NCI-H2171 (cell line): ENCODE data around the gene MTMR4.
"Not testable (repeated sequence)": the region's sequence is repeated elsewhere in the genome, so short reads cannot be mapped to it uniquely, and the experiment has no call there.

Experiments
- DNase-seq: peaks from one replicate; lab custom pipeline; 2025; lab: John Stamatoyannopoulos, UW

The MTMR4 gene

DNA sequence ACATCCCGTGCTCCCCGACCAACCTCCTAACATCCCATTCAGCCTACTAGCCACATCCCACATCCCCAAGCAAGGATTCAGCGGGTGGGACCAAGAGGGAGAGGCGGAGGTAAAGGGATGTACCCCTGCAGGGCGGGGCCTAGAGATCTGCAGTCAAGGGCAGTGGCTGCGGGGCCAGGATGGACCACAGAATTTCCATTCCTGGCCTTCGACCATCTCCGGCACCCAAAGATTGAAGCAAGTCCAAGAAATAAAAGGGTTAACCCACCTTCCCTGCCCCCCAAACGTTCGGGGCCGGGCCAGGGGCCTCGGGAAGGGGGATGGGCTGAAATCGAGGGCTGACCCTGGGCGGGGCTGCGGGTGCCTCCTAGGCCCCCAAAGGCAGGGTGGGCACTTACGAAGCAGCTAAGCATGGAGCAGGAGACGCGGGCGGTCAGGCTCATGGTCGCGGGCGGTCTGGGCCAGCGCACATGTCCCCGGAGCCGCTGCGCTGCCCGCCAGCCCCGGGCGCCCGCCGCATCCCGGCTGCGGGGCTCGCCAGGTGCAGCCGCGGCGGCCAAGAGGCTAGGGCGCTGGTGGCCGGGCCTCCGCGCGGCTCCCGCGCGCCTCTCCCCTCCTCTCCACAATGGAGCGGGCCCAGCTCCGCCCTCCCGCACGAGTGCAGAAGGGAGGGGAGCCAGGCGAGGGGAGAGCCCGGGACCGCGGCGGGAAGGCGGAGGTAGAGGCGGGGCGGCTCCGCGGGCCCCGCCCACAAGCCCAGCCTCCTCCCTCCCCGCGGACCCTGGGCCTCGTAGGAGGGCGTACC, at the start of gene MTMR4:
Gene MTMR4, minus strand, starts transcription at position 674 of the 805 bp plus-strand sequence. Its CDS starts 231 bp downstream, at position 443.
- peak; percentile 92 for DNase-seq

DNA sequence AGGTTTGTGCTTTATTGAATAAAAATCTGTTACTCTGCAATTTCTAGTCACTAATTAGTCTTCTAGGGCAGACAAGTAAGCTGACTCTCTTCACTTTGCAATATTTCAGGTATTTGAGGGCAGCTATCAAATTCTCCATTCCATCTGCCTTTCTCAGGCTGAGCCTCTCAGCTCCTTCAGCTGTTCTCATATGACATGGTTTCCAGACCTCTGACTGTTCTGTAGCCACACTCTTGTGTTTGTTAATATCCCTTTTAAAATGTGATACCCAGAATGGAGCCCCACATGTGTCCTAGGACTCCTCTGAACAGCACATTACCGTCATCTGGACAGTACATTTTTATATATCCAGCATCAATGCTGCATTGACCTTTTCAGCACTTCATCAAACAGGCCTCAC, 46.1 kb upstream of the MTMR4 start:
- peak; percentile 74 for DNase-seq

DNA sequence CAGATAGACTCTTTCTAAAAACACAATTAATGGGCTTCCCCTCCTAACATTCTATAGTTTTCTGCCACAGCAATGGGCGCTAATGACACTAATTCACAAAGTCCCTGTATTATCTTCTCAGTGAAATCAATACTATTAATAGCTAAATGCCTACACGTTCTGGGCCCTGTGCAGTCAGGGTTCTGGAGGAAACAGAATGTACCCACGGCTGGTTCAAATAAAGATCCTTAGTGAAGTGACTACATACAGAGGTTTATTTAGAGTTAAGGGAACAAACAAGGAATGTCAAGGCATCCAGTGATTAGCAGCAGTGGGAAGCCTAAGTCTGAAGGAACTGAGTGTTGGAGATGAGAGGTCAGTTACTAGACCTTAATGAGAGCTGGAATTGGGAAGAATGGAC, 43.5 kb upstream of the MTMR4 start:
- DNase-seq: no peak

DNA sequence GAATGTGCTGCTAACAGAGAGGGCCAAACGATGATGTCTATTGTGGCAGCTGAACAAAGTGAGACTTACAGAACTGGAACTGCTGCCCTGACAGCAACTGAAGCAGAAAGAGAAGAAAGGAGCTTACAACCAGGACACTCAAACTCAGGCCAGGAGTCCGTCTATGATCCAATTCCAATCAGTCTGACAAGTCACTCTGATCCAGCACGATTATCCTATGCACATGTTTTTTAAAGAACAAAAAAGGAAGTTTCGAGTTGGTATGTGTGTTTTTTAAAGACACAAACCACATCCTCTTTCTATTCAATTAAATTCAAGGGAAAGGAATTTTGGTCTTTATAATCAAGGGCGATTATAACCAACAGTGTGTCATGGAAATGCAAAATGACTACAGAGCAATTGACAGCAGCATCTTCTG, 42.4 kb upstream of the MTMR4 start:
- DNase-seq: no peak

DNA sequence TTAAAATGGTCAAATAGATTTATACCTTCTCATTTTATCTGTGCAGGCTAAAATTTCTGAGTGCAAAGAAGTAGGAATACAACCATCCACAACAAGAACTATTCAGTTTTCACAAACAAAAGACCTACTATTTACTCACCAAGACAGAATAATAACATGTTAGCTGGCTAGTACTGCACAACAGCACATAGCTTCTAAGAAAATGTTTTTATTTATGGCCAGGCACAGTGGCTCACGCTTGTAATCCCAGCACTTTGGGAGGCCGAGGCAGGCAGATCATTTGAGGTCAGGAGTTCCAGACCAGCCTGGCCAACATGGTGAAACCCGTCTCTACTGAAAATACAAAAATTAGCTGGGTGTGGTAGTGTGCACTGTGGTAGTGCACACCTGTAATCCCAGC, 40.7 kb upstream of the MTMR4 start:
- DNase-seq: not testable (repeated sequence)

DNA sequence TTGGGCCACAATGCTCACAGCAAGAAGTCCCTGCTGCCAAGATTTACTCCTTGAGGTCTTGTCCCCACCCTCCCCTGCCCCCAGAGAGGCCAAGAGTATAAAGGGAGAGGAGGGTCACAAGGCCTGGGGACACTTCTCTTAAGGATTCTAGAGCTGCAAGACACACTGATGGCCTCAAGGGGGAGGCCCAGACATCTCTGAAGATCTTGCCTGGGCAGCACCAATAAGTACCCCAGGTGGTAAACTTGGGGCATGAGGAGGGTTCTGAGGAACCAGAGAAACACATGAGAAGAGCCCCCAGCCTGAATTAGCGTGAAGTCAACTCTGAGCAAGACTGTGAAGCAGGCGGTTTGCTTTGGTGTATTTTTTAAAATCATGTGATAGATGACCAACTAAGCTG, 26.8 kb upstream of the MTMR4 start:
- DNase-seq: no peak

DNA sequence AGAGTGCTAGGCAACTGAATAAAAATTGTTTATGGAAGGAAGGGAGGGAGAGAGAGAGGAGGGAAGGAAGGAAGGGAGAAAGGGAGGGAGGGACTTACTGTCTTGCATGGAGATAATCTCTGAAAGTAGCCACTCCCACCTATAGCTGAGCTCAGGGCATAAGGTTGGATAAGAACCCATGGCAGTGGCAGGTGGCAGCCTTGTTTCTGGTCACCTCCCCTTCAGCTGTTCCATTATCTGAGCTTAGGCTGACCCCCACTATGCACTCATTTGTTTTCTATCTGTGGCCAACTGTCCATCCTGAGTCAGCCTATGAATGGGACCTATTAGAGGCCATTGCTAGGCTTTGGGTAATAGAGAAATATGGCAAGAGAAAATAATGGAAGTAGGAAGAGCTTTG, 25.3 kb upstream of the MTMR4 start:
- DNase-seq: no peak

DNA sequence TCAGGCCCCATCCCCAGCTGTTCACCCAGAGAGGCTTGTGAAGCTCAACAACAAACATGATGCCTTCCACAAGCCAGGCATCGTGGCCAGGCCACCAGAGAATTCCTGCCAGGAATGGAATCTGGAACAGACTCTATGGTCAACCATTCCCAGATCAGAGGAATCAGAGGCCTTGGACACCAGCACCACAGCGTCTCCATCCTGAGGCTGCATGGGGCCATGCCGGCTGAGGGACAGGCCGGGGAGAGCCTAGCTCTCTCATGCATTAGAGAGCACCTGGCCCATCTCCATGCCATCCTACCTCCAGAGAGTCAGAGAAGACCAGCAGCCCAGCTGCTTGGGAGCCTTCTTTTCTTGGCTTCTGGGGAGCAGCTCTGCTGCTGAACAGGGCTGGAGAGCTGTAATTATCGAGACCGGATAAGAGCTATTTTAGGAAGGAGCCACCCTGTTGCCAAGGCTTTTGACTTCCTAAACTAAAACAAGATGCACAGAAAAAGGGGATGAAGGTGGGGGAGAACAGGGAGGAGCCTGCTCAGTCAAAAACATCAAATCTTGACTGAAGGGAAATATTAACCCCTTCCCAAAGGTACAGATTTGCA, 24.5 kb upstream of the MTMR4 start:
- DNase-seq: no peak

DNA sequence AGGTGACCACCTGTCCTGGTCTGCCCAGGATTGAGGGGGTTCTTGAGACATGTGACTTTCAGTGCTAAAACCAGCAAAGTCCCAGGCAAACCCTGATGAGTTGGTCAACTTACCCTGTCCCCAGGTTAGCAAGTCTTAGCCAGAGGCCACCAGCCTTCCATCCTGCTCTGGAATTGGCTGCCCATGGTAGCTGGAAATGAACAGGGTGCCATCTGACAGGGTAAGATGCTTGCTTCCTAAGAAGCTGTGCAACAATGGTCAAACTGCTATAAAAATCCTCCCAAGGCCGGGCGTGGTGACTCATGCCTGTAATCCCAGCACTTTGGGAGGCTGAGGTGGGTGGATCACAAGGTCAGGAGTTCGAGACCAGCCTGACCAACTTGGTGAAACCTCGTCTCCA, 22.8 kb upstream of the MTMR4 start:
- no peak for DNase-seq

DNA sequence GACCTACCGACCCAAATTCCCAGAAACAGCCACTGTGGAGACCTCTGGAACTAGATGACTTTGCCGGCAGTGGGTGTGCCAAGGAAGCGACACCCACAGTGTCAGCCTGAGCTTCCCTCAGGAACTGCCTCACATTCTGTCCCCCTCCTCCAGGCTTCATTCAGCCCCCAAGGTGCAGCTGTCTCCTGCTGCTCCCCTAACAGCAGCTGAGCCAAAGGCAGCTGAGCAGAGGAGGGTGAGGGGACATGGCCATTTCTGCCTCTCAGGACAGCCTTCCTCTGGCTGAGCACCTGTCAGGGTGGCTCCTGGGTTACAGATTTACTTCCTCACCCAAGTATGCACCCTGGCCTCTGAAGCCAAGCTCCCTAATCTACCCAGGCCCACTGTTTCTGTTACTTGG, 22.1 kb upstream of the MTMR4 start:
- DNase-seq: no peak

DNA sequence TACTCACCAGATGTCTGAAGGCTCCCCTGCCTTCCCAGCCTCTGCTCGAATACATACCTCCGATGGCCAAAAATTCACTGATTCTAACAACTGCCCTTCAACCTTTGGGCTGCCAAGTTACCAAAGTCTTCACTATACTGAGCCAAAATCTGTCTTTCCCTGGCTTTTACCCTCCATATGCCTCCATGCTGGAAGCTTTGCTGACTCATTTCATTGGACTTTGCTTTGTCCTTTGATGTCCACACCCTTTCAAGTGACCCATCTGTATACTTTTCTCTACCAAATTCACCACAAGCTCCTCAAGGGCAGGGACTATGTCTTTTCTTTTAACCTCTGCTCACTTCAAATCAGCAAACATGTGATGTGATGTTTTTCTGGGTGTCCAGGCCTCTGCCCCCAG, 21.0 kb upstream of the MTMR4 start:
- no peak for DNase-seq

DNA sequence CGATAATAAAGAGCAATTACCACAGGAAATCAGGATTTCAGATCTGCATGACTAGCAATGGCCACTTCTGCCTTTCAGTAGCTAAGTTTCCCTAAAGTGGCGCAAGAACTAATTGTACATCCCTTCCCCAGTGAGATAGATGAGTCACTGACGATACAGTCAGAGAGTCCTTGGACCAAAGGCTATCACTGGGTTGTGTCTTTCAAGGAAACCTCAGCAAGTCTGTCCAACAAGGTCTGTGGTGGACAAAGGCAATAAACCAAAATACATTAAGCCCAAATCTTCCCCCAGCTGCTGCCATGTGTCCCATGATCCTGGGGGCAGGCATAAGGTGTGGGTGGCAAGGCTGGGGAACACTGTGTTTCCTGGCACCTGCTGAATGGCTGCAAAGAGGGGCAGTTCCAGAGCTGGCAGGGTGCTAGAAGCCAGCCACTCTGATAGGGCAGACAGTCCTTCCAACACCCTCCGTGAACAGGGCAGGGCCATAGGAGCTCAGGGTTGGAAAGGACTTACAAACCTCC, 20.5 kb upstream of the MTMR4 start:
- DNase-seq: no peak

DNA sequence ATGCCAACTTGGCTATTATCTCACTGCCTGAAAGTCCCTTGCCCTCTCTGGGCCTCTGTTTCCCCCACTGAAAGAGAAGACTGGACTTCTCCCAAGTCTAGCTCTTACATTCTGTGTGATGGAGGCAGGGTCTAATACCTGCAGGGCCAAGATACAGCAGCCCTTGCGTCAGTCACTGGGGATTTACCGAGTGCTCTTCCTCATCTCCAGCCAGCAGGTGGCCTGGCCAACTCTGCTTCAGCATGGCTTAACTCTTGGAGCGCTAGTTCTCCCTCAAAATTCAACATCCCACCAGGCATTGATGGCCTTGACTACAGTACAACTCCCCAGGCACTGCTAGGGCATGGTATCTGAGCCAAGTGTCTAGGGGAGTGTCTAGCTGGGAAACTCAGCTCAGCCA, 19.9 kb upstream of the MTMR4 start:
- DNase-seq: no peak

DNA sequence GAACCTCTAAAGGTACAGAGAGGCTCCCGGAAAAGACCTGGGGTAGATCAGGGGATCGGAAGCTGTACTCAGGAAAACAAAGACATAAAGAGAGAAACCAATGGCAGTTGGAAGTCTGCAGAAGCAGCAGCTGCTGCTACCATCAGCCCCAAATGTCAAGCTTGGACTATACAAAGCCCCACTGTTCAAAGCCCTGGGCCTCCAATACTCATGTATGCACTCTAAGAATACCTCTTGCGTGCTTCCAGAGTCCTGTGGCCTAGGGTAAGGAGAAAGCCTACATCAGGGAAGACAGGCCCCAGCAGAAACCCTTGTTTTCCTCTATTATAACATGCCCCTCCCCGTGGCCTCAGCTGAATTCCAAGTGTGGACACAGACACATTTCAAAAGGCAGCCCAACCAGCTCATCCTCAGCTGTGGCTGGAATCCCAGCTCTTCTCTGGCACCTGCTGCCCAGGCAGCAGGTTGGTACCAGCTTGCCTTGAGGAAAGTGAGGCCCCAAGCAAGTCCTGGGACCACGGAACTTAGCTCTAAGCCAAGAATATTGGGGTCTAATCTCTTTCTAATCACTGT, 19.3 kb upstream of the MTMR4 start:
- no peak for DNase-seq

DNA sequence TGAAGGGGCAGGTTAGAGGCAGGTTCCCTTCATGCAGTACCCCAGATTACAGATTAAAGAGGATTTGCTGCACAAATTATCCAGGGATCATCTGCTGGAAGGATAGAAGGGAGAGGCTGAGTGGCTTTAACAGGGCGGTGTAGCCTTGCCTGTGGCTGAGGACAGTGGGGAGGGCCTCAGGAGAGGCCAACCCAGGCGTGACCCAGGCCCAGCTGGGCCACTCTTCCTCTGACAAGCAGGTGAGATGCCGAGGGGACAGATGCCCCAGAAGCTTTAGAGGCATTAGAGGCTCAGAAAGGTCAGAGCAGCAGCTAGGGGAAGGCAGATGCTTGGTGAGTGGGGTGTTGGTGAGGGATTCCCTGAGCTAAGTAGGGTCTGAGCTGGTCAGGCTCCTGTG, 18.1 kb upstream of the MTMR4 start:
- no peak for DNase-seq

DNA sequence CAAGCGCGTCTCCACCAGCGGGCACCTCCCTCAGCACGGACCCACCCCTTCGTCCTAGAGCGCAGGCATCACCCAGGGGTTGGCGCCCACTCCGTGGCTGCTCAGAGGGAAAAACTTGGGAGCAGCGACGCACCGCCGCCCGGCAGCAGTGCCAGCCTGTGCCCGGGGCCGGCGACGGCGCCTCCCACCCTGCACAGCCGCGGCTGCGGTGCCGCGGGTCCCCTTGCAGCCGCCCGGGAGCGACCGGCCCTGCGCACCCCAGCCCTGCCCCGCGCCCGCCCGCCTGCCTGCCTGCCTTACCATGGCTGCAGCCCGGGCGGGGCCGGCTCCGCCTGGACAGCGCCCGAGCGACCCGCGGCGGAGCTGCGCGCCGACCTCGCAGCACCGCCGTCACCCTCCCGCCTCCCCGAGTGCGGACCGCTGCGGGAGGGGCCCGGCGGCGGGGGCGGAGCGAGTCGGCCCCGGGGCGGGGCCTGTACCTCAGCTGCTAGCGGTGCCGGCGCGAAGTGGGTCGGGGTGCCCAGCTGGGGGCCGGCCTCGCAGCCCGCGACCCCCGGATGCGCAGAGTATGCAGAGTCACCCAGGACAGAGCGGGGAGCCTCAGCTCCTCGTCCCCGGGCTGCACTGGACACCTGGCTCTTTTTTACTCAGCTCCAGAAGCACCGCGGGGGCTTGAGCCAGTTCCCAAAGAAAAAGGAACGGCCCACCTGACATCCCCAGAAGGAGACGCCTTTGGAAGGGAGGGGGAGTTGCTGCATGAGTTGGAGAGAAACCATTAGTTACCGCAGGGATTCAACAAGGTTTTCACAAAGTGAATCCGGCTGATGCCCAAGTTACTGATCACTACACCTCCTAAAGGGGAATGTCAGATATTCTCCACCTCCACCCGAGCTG, 17.5 kb upstream of the MTMR4 start:
- peak; percentile 55 for DNase-seq

DNA sequence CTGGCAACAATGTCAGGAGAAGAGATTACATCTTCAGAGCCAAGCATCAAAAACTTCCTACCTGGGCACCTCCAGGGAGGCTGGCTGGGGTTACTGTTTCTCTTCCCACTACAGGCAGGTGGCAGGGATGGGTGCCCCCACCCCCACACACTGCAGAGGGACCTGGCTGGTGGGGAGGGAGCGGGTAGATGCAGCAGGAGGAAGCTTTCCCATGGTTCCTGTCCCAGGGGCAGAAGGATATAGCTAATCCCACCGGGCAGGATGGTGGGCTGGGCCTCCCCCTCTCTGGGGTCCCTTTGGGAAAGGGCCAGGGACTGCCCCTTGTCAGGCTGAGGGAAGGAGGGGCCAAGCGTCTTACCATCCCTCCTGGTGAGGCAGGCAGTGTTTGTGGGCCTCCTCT, 16.7 kb upstream of the MTMR4 start:
- no peak for DNase-seq

DNA sequence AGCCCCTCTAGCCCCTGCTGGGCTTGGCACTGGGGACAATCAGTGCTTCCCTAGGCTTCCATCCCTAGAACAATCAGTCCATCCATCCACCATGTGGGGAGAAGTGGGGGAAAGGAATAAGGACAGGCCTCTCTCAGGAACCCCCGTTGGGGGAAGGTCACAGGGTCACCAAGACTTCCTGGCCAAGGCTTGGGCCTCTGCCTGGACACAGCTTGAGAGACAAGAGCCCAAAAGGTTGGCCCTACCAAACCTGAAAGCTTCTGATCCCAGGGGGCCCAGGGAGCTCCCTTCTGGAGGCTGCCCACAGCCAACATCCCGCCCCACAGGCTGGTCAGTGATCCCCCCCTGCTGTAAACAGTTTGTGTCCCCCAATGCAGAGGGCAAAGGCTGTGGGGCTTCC, 16.2 kb upstream of the MTMR4 start:
- no peak for DNase-seq

DNA sequence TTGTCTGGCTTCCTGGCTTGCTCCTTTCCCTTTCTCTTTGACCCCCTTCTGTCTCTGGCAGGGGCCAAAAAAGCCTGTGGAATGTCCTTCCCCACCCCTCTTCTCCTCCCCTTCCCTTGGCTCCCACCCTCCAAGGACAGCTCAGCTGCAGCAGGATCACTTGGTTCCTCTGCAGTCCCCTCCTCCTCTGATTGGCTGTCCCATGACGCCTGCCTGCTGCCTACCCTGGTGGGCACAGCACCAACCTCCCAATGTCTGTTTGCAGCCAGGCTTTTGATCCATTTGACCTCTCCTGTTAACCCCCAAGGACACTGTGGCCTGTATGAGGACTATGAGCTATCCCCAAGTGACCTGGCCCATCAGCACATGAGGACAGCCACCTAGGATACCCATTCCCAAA, 14.8 kb upstream of the MTMR4 start:
- no peak for DNase-seq

DNA sequence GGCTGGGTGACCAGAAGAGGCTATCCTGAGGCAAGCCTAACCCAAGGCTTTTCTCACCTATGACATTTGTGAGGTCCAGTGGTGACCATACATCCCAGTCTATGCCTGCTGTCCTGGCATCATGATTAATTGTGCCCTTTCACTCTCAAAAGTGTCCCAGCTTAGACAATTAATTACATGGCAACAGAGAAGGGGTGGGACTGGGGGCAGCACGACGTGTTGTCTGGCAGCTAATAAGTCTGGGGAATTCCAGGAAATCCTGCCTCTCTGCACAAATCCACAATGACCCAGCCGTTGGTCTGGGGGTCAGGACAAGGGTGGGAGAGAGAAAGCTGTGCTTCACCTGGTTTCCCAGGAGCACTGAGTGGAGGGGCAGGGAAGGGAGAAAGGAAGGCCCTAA, 14.0 kb upstream of the MTMR4 start:
- DNase-seq: no peak

DNA sequence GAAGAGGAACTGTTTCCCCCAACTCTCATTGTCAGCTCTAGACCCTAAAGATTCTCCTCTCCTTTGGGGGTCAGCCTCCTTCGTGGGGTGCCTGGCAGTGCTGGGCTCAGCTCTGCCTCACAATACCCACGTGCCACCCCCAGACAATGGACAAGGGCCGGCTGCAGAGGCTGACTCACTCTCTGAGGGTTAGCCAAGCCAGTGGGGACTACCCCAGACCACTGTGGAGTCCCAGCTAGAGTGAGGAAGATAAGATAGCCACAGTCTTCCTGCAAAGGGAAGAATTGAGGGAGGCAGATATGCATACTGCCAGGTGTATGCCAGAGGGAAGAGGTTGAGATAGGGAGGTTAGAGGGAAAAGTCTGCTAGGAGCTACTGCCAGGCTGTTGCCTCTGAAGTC, 13.5 kb upstream of the MTMR4 start:
- DNase-seq: no peak

DNA sequence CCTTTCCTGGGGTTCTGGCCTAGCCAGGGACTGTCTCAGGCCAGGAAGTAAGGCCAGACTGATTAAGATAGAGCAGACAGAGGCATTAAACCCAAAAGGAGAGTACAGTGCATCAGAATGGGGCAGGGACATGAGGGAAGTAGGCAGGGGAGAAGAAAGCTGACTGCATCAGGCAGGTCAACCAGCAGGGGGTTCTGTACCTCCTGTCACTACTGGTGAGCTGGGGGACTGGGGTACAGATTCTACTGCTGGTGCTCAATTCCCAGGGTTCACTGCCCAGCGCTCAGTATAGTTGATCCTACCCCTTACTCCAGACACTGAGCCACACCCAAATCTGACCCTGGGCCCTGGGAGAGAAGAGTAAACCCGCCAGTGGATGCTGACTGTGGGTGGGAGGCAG, 12.9 kb upstream of the MTMR4 start:
- DNase-seq: no peak
